Measurements from ENCODE around the gene MRPL36. TPM values are rescaled to one million over a fixed set of nuclear protein-coding genes. Genes with fewer than 3 reads are reported as not detected.

MRPL36 gene
- total and polyA plus RNA-seq, 2 of the 4 experiments (the other 2 are of a cell fraction), result 85.9 to 103 TPM

DNA sequence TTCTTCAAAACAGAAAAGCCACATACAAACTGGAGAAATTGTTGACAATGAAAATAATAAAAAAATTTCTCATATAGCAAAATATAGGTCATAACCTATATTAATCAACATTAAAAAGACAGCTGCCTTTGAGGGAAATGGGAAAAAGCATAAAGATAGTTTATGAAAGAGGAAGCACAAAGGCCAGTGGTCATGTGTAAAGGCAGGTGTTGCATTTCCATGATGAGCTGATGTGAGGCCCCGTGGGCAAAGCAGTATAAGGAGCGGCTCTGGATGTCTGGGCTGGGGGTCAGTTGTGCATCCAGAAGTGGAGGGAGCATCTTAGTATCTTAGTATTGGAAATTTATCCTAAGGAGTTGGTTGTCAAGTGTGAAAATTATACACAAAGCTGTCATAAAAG, 19.8 kb upstream of the MRPL36 start:
- 80% methylated on average over 1 of the region's 2 CpGs; no CpG with 5 or more reads in 1 of the 2 experiments for WGBS, 2 experiments (ENCODE audit: extremely low coverage in 2 of 2, insufficient read length in 1 of 2)
- dilution Hi-C loops (cut with HindIII; ENCODE audit: low sequenced_read_pairs, unreplicated experiment) (no loop called here), in situ Hi-C loops (cut with MboI; ENCODE audit: low sequenced_read_pairs) (no loop called here), intact Hi-C loops (cut with micrococcal nuclease) (no loop called here)
- H2AK9ac ChIP-seq (replicated peaks; ENCODE audit: low read depth, low read length, poor library complexity), result no peak overlapping the region
- no peak overlapping the region for H2AK5ac ChIP-seq (ENCODE audit: low read depth, low read length)
- DNase-seq (no peak), ATAC-seq (ENCODE audit: low read depth) (no peak)
- no peak overlapping the region for H3K23ac ChIP-seq (ENCODE audit: low read depth, low read length)
- H4K5ac ChIP-seq (ENCODE audit: low read depth, low read length), result no peak overlapping the region
- peaks cover 51% of the 10 kb centered on the region for H3K36me3 ChIP-seq (ENCODE audit: control insufficient read depth, insufficient read depth, low read length)
- POLR2A ChIA-PET (ENCODE audit: unreplicated experiment), result no interaction called here
- BruUV-seq (replicated peaks), result no TSS peak
- no peak overlapping the region for H2BK15ac ChIP-seq (ENCODE audit: low read depth, low read length)
- TF ChIP-seq MAFK (IDR thresholded peaks at IDR 0.05; ENCODE audit: low read depth, low read length) (no peak), NFE2L2 (IDR thresholded peaks at IDR 0.05; ENCODE audit: low read depth, low read length) (no peak), RAD21 (IDR thresholded peaks at IDR 0.05; ENCODE audit: low read length) (no peak), BHLHE40 (IDR thresholded peaks at IDR 0.05; ENCODE audit: low read depth, low read length) (no peak), FOS (IDR thresholded peaks at IDR 0.05; ENCODE audit: low read depth, low read length) (no peak), CEBPB (IDR thresholded peaks at IDR 0.05; ENCODE audit: low read depth, low read length) (no peak), RCOR1 (IDR thresholded peaks at IDR 0.05; ENCODE audit: insufficient replicate concordance, low read length) (no peak), CHD1 (IDR thresholded peaks at IDR 0.05; ENCODE audit: low read depth, low read length) (no peak), MXI1 (IDR thresholded peaks at IDR 0.05; ENCODE audit: borderline replicate concordance, low read depth, low read length) (no peak), MAZ (IDR thresholded peaks at IDR 0.05; ENCODE audit: borderline replicate concordance, low read depth, low read length) (no peak), RFX5 (IDR thresholded peaks at IDR 0.05; ENCODE audit: low read depth, low read length) (no peak), POLR2A (IDR thresholded peaks at IDR 0.05; ENCODE audit: low read depth, low read length) (no peak)
- TF ChIP-seq, protein P1, sequence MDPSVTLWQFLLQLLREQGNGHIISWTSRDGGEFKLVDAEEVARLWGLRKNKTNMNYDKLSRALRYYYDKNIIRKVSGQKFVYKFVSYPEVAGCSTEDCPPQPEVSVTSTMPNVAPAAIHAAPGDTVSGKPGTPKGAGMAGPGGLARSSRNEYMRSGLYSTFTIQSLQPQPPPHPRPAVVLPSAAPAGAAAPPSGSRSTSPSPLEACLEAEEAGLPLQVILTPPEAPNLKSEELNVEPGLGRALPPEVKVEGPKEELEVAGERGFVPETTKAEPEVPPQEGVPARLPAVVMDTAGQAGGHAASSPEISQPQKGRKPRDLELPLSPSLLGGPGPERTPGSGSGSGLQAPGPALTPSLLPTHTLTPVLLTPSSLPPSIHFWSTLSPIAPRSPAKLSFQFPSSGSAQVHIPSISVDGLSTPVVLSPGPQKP (IDR thresholded peaks at IDR 0.05; ENCODE audit: borderline replicate concordance, low read depth, low read length), result no peak
- no peak overlapping the region for H2BK20ac ChIP-seq (ENCODE audit: low read depth, low read length)
- no peak overlapping the region for H3K56ac ChIP-seq (ENCODE audit: extremely low read depth, insufficient read depth, low read length)
- peaks cover 2% of the 10 kb centered on the region; the same call in 1 of the 2 replicates for H3K9me1 ChIP-seq (ENCODE audit: insufficient read depth, low read length)
- H3K18ac ChIP-seq (ENCODE audit: low read depth, low read length), result no peak overlapping the region
- H3K79me1 ChIP-seq (ENCODE audit: low read depth in 1 of 2, low read length in 2 of 2), result peaks cover 0 to 9% of the 10 kb centered on the region in 2 experiments; a peak in 2 of 4 replicates
- H3K14ac ChIP-seq (replicated peaks; ENCODE audit: low read depth, low read length), result no peak overlapping the region
- H3K4me3 ChIP-seq (ENCODE audit: insufficient read depth, low read depth, low read length), result no peak overlapping the region
- H2AFZ ChIP-seq (replicated peaks; ENCODE audit: low read length, poor library complexity), result no peak overlapping the region
- no peaks in the 10 kb centered on the region for H3K4me1 ChIP-seq (ENCODE audit: control insufficient read depth, insufficient read depth, low read length)
- CTCF ChIA-PET, result no interaction called here
- no peak overlapping the region for H3K9ac ChIP-seq (ENCODE audit: low read depth, low read length)
- no peaks in the 10 kb centered on the region for H3K9me3 ChIP-seq (ENCODE audit: control insufficient read depth, insufficient read depth, low read length)
- no peak overlapping the region for H4K91ac ChIP-seq (ENCODE audit: insufficient read depth, low read depth, low read length)
- no peaks in the 10 kb centered on the region for H4K20me1 ChIP-seq (ENCODE audit: insufficient read depth, low read length)
- H3K27ac ChIP-seq (ENCODE audit: insufficient read depth, low read length), result no peak overlapping the region
- H3K4me2 ChIP-seq (ENCODE audit: low read depth, low read length), result no peak overlapping the region
- no peak overlapping the region for H3K4ac ChIP-seq (ENCODE audit: low read depth, low read length)
- H2BK5ac ChIP-seq (ENCODE audit: low read depth, low read length, poor library complexity, severe bottlenecking), result no peak overlapping the region
- H2BK120ac ChIP-seq (ENCODE audit: low read depth, low read length), result no peak overlapping the region
- no peaks in the 10 kb centered on the region for H3K27me3 ChIP-seq (ENCODE audit: control insufficient read depth, insufficient read depth, low read length)
- no peak overlapping the region for H4K8ac ChIP-seq (ENCODE audit: low read depth in 2 of 2, low read length in 2 of 2)

Data from IMR-90 (cell line).